DOHH2 (cell line): Measurements from ENCODE around the gene SIPA1L3.

ENCODE experiments used
- H3F3A ChIP-seq: fragments of 200-600 bp; sonication (generic), shearing (Covaris generic); 2 replicates; pipeline ENCODE4 v1.6.0; 2016; ENCODE audit warnings: antibody characterized with exemption, mild to moderate bottlenecking; ENCODE audit not compliant: control insufficient read depth, insufficient read depth
- H3K27ac ChIP-seq: fragments of 200-600 bp; sonication (generic); 2 replicates; pipeline ENCODE4 v1.5.1; 2014; ENCODE audit warnings: low read depth, mild to moderate bottlenecking, low read length, moderate library complexity
- H3K27me3 ChIP-seq: fragments of 200-600 bp; sonication (generic); 2 replicates; pipeline ENCODE4 v1.6.1; 2014; ENCODE audit warnings: mild to moderate bottlenecking, low read length, mixed read lengths; ENCODE audit not compliant: control insufficient read depth
- H3K36me3 ChIP-seq: fragments of 200-600 bp; sonication (generic); 2 replicates; pipeline ENCODE4 v1.6.1; 2014; ENCODE audit warnings: mild to moderate bottlenecking, low read length, moderate library complexity, mixed read lengths; ENCODE audit not compliant: control insufficient read depth
- H3K4me1 ChIP-seq: fragments of 200-600 bp; sonication (generic); 2 replicates; pipeline ENCODE4 v1.6.1; 2014; ENCODE audit warnings: mild to moderate bottlenecking, low read length, mixed read lengths; ENCODE audit not compliant: control insufficient read depth
- H3K4me2 ChIP-seq: fragments of 200-600 bp; sonication (generic); 2 replicates; pipeline ENCODE4 v1.6.0; 2014; ENCODE audit warnings: mild to moderate bottlenecking, low read length, moderate library complexity
- H3K4me3 ChIP-seq: fragments of 200-600 bp; sonication (generic); 2 replicates; pipeline ENCODE4 v1.5.1; 2014; ENCODE audit warnings: mild to moderate bottlenecking, low read length, mixed read lengths
- H3K79me2 ChIP-seq: fragments of 200-600 bp; sonication (generic); 2 replicates; pipeline ENCODE4 v1.6.1; 2014; ENCODE audit warnings: mild to moderate bottlenecking, low read length, mixed read lengths; ENCODE audit not compliant: control insufficient read depth
- H3K9me2 ChIP-seq: fragments of 200-600 bp; sonication (generic); replicated peaks from 2 replicates; pipeline ENCODE4 v1.6.1; 2014; ENCODE audit warnings: mild to moderate bottlenecking, low read length, mixed read lengths; ENCODE audit not compliant: control insufficient read depth
- H3K9me3 ChIP-seq: fragments of 200-600 bp; sonication (generic); 2 replicates; pipeline ENCODE4 v1.6.1; 2014; ENCODE audit warnings: antibody characterized with exemption, low read length, mixed read lengths; ENCODE audit not compliant: control insufficient read depth, insufficient read depth
- H4K20me1 ChIP-seq: fragments of 200-600 bp; sonication (generic); 2 replicates; pipeline ENCODE4 v1.6.0; 2014; ENCODE audit warnings: low read depth, mild to moderate bottlenecking, antibody characterized with exemption, low read length, moderate library complexity; ENCODE audit not compliant: control insufficient read depth, insufficient read depth
- EZH2phosphoT487 ChIP-seq: fragments of 200-600 bp; sonication (generic); IDR thresholded peaks from 2 replicates; pipeline ENCODE4 v1.6.1; 2017; ENCODE audit warnings: borderline replicate concordance, mild to moderate bottlenecking, antibody characterized with exemption, low read length, moderate library complexity, mixed read lengths
- TF ChIP-seq, protein P1 (sequence below): fragments of 200-600 bp; sonication (generic); IDR thresholded peaks from one replicate; pipeline ENCODE4 v1.5.1; 2014; ENCODE audit warnings: antibody characterized with exemption, mild to moderate bottlenecking, low read depth, low read length; ENCODE audit not compliant: poor library complexity, severe bottlenecking

Gene SIPA1L3

DNA sequence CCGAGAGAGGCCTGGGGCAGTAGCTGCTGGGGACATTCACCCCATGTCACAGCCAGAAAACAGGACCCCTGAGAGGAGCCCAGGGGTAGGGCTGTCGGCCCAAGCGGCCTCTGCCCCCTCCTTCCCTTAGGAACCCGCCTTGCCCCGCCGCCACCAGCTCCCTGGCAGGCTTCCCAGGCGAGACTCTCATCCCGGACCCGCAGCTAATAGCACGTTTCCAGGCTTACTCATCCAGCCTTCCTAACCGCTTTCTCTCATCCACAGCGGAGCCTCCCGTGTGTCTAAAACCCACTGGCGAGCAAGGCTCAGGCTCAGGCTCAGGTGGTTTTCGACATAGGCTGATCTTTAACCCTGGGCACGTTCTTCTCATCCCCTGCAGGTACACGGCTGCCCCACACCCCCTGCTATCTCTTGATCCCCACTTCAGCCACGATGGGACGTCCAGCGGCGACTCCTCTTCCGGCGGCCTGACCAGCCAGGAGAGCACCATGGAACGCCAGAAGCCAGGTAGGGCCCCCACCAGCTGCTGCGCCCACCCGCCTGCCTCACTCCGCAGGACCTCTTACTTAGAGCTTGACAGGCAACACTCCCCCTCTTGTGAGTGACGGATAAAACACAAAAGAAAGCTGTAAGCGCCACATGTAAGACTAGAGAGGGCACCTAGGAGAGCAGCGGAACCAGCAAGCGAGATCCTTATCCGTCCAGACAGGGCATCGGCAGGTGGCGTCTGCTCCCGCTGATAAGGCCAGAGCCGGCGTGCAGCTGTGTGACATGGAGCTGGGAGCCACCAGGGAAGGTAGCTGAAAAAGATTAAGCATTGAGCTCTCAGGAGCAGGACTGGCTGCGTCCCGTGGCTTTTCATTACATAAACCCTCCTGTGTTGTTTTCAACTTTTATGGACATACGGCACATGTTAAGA lies 245.7 kb downstream of the SIPA1L3 start:
- Histone ChIP-seq H3K4me2 (no peak overlapping the region), H3K27me3 (no peaks in the 10 kb centered on the region), H3K4me3 (no peak overlapping the region), H3K79me2 (no peaks in the 10 kb centered on the region), H3K9me2 (no peaks in the 10 kb centered on the region), H3K36me3 (peaks cover 22% of the 10 kb centered on the region; the same call in 1 of the 2 replicates), H3K4me1 (no peaks in the 10 kb centered on the region), H3K27ac (no peak overlapping the region), H3F3A (no peaks in the 10 kb centered on the region), H4K20me1 (no peaks in the 10 kb centered on the region), H3K9me3 (no peaks in the 10 kb centered on the region)
- TF ChIP-seq, protein P1, sequence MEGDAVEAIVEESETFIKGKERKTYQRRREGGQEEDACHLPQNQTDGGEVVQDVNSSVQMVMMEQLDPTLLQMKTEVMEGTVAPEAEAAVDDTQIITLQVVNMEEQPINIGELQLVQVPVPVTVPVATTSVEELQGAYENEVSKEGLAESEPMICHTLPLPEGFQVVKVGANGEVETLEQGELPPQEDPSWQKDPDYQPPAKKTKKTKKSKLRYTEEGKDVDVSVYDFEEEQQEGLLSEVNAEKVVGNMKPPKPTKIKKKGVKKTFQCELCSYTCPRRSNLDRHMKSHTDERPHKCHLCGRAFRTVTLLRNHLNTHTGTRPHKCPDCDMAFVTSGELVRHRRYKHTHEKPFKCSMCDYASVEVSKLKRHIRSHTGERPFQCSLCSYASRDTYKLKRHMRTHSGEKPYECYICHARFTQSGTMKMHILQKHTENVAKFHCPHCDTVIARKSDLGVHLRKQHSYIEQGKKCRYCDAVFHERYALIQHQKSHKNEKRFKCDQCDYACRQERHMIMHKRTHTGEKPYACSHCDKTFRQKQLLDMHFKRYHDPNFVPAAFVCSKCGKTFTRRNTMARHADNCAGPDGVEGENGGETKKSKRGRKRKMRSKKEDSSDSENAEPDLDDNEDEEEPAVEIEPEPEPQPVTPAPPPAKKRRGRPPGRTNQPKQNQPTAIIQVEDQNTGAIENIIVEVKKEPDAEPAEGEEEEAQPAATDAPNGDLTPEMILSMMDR = no peak
- TF ChIP-seq EZH2phosphoT487 = no peak

DNA sequence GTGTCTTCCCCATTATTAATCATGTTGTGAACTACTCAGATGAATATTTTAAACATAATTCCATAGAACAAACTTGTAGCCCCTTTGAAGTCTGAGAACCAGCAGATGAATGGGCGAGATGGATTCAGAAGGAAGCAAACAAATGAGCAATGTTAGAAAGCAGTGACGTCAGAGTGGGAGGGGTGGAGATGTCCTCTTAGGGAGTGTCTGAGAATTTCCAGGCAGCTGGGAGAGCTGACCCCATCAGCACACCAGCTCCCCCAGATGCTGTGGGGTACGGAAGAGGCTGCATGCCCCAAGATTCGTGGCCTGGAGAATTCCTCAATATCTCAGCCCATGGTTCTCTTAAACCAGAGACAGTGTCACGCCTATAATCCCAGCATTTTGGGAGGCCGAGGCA lies 248.4 kb downstream of the SIPA1L3 start:
- Histone ChIP-seq H3K9me3 (no peaks in the 10 kb centered on the region), H3K27me3 (no peaks in the 10 kb centered on the region), H3F3A (no peaks in the 10 kb centered on the region), H3K4me1 (no peaks in the 10 kb centered on the region), H3K4me3 (no peak overlapping the region), H3K9me2 (no peaks in the 10 kb centered on the region), H3K4me2 (no peak overlapping the region), H4K20me1 (no peaks in the 10 kb centered on the region), H3K27ac (no peak overlapping the region), H3K36me3 (peaks cover 22% of the 10 kb centered on the region; the same call in 1 of the 2 replicates), H3K79me2 (no peaks in the 10 kb centered on the region)
- TF ChIP-seq, protein P1 = no peak
- TF ChIP-seq EZH2phosphoT487 = no peak

DNA sequence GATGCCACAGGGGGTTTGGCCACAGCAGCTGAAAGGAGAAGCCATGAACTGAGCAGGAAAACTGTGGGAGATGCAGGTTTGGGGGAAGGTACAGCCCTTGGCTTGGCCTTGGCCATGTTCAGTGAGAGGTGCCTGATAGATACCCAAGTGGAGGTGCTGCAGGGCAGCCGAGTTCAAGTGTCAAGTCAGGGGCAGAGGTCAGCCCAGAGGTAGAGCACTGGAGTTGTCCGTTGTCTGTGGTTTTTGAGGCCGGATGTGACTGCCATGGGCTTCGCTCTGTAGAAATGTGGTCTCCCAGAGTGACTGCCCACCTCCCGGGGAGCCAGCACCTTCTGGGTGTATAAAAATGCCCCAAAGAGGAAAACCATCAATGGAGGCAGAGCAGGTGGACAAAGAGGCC lies 251.7 kb downstream of the SIPA1L3 start:
- peaks cover 21% of the 10 kb centered on the region for H3K36me3 ChIP-seq
- no peaks in the 10 kb centered on the region for H3K27me3 ChIP-seq
- H3K4me1 ChIP-seq = no peaks in the 10 kb centered on the region
- H3K79me2 ChIP-seq = no peaks in the 10 kb centered on the region
- no peak overlapping the region for H3K4me3 ChIP-seq
- no peaks in the 10 kb centered on the region; the same call in 1 of the 2 replicates for H3K9me3 ChIP-seq
- no peaks in the 10 kb centered on the region for H3K9me2 ChIP-seq
- H3F3A ChIP-seq = no peaks in the 10 kb centered on the region
- H3K27ac ChIP-seq = no peak overlapping the region
- H3K4me2 ChIP-seq = no peak overlapping the region
- no peaks in the 10 kb centered on the region for H4K20me1 ChIP-seq
- TF ChIP-seq EZH2phosphoT487 = no peak

GRCh38 chr19:38162094-38162493 lies 255.1 kb downstream of the SIPA1L3 start:
- H3K4me2 ChIP-seq = no peak overlapping the region
- peaks cover 28% of the 10 kb centered on the region for H3K36me3 ChIP-seq
- H3K27me3 ChIP-seq = no peaks in the 10 kb centered on the region
- no peaks in the 10 kb centered on the region for H3K4me1 ChIP-seq
- no peaks in the 10 kb centered on the region for H3K9me2 ChIP-seq
- H3K4me3 ChIP-seq = no peak overlapping the region
- no peaks in the 10 kb centered on the region for H3K79me2 ChIP-seq
- H3K27ac ChIP-seq = no peak overlapping the region
- no peaks in the 10 kb centered on the region for H4K20me1 ChIP-seq
- TF ChIP-seq, protein P1 = no peak
- TF ChIP-seq EZH2phosphoT487 = no peak
- H3F3A ChIP-seq = no peaks in the 10 kb centered on the region
- no peaks in the 10 kb centered on the region; the same call in 1 of the 2 replicates for H3K9me3 ChIP-seq
